Neuronal stem cell (in vitro differentiated cells): Measurements from ENCODE around the gene TNS1.

Experiments
- DNase-seq: peaks from one replicate; pipeline ENCODE4 v3.0.0-alpha.2; 2013; ENCODE audit warnings: low spot score
- H2AFZ ChIP-seq: one replicate; pipeline ENCODE4 v1.6.1; 2013; ENCODE audit warnings: mild to moderate bottlenecking, low read length, inconsistent platforms
- H2AK5ac ChIP-seq: 2 replicates; pipeline ENCODE4 v1.6.1; 2013; ENCODE audit warnings: low read depth, mild to moderate bottlenecking, inconsistent platforms, low read length, moderate library complexity, mixed read lengths
- H2BK120ac ChIP-seq: 2 replicates; pipeline ENCODE4 v1.6.1; 2013; ENCODE audit warnings: low read depth, mild to moderate bottlenecking, inconsistent platforms, low read length, moderate library complexity, mixed read lengths
- H2BK12ac ChIP-seq: one replicate; pipeline ENCODE4 v1.6.1; 2013; ENCODE audit warnings: low read length, inconsistent platforms
- H2BK15ac ChIP-seq: 2 replicates; pipeline ENCODE4 v1.6.1; 2013; ENCODE audit warnings: mild to moderate bottlenecking, low read length, inconsistent platforms, mixed read lengths
- H2BK5ac ChIP-seq: one replicate; pipeline ENCODE4 v1.6.1; 2013; ENCODE audit warnings: inconsistent platforms, mild to moderate bottlenecking, low read length, moderate library complexity
- H3K14ac ChIP-seq: one replicate; pipeline ENCODE4 v1.6.1; 2013; ENCODE audit warnings: low read length, inconsistent platforms
- H3K18ac ChIP-seq: 2 replicates; pipeline ENCODE4 v1.6.1; 2013; ENCODE audit warnings: low read length, inconsistent platforms
- H3K23ac ChIP-seq: 2 replicates; pipeline ENCODE4 v1.6.1; 2013; ENCODE audit warnings: low read depth, mild to moderate bottlenecking, mixed read lengths, low read length, inconsistent platforms; ENCODE audit not compliant: poor library complexity
- H3K27ac ChIP-seq: replicated peaks from 3 replicates; pipeline ENCODE4 v1.5.1; 2013; ENCODE audit warnings: low read length, inconsistent platforms
- H3K27me3 ChIP-seq, 3 experiments: 2 replicates each; pipeline ENCODE4 v1.6.1; 2013; ENCODE audit warnings: low read length in 3 of 3, mild to moderate bottlenecking in 2 of 3, inconsistent platforms in 1 of 3, low read depth in 1 of 3, mixed read lengths in 1 of 3, moderate library complexity in 1 of 3; ENCODE audit not compliant: control insufficient read depth in 3 of 3, insufficient read depth in 3 of 3
- H3K36me3 ChIP-seq, 2 donors: replicated peaks in 1 of 2; 2 replicates each; pipeline ENCODE4 v1.6.1; 2013; ENCODE audit warnings: low read length in 2 of 2; ENCODE audit not compliant: control insufficient read depth in 2 of 2, insufficient read depth in 2 of 2
- H3K4ac ChIP-seq: 2 replicates; pipeline ENCODE4 v1.6.1; 2013; ENCODE audit warnings: inconsistent platforms, mild to moderate bottlenecking, low read length, moderate library complexity
- H3K4me1 ChIP-seq, 2 donors: 1 replicate in 1 of 2; 2 replicates in 1 of 2; pipeline ENCODE4 v1.6.1; 2013; ENCODE audit warnings: low read length in 2 of 2, low read depth in 1 of 2; ENCODE audit not compliant: control insufficient read depth in 2 of 2, insufficient read depth in 1 of 2
- H3K4me2 ChIP-seq: one replicate; pipeline ENCODE4 v1.6.1; 2013; ENCODE audit warnings: mild to moderate bottlenecking, low read length, inconsistent platforms; ENCODE audit not compliant: insufficient read depth, poor library complexity, severe bottlenecking
- H3K4me3 ChIP-seq, 2 donors: 2 replicates each; pipeline ENCODE4 v1.5.1; 2013; ENCODE audit warnings: low read length in 2 of 2, mild to moderate bottlenecking in 2 of 2, inconsistent platforms in 1 of 2, moderate library complexity in 1 of 2
- H3K79me1 ChIP-seq: one replicate; pipeline ENCODE4 v1.6.1; 2013; ENCODE audit warnings: low read depth, mild to moderate bottlenecking, inconsistent platforms, low read length, moderate library complexity
- H3K9ac ChIP-seq: one replicate; pipeline ENCODE4 v1.6.1; 2013; ENCODE audit warnings: mild to moderate bottlenecking, low read depth, low read length, inconsistent platforms; ENCODE audit not compliant: poor library complexity
- H3K9me3 ChIP-seq, 2 donors: replicated peaks in 1 of 2; 2 replicates each; pipeline versions ENCODE3 to v1.6.1; 2013; ENCODE audit warnings: low read length in 2 of 2, mild to moderate bottlenecking in 2 of 2, inconsistent platforms in 1 of 2, low read depth in 1 of 2, mixed read lengths in 1 of 2, moderate library complexity in 1 of 2; ENCODE audit not compliant: control insufficient read depth in 2 of 2, insufficient read depth in 1 of 2
- H4K8ac ChIP-seq: one replicate; pipeline ENCODE4 v1.6.1; 2013; ENCODE audit warnings: low read depth, mild to moderate bottlenecking, inconsistent platforms, low read length, moderate library complexity
- H4K91ac ChIP-seq: one replicate; pipeline ENCODE4 v1.6.1; 2013; ENCODE audit warnings: low read length, low read depth, mild to moderate bottlenecking, inconsistent platforms; ENCODE audit not compliant: poor library complexity
- WGBS, 2 donors: extraction: QIAGEN DNeasy Blood & Tissue Kit; methylation state at CpG; one replicate each; pipeline ENCODE4 v1.1.7; 2013; ENCODE audit warnings: missing lambda C conversion rate in 2 of 2, mixed read lengths in 1 of 2; ENCODE audit not compliant: insufficient read length in 2 of 2, insufficient replicate concordance in 1 of 2; ENCODE audit errors: extremely low coverage in 2 of 2; 5-methylcytosine and 5-hydroxymethylcytosine counted together

Gene TNS1

GRCh38 chr2:217858519-217859491 lies 144.0 kb downstream of the TNS1 start:
- no peaks in the 10 kb centered on the region for H3K27me3 ChIP-seq
- H4K8ac ChIP-seq: no peak overlapping the region
- H3K9me3 ChIP-seq: no peaks in the 10 kb centered on the region
- peak overlapping the region; percentile 71 for H2AK5ac ChIP-seq
- peak; percentile 43 for DNase-seq
- no peak overlapping the region for H3K9ac ChIP-seq
- no peak overlapping the region for H3K27ac ChIP-seq
- no peaks in the 10 kb centered on the region for H3K79me1 ChIP-seq
- H3K4me1 ChIP-seq: peaks cover 11 to 26% of the 10 kb centered on the region in 2 donors
- peak overlapping the region; percentile 90 for H3K23ac ChIP-seq
- no peak overlapping the region for H3K14ac ChIP-seq
- no peak overlapping the region for H3K4ac ChIP-seq
- H3K18ac ChIP-seq: peak overlapping the region; percentile 84
- peak overlapping the region; percentile 90 for H2BK15ac ChIP-seq
- no peaks in the 10 kb centered on the region for H3K36me3 ChIP-seq
- H2BK120ac ChIP-seq: no peak overlapping the region
- H2BK5ac ChIP-seq: no peak overlapping the region
- peak overlapping the region; percentile 86 for H2AFZ ChIP-seq
- H3K4me3 ChIP-seq: peak overlapping the region in 1 of 2 donors; percentile 16
- H2BK12ac ChIP-seq: peak overlapping the region; percentile 75
- no peak overlapping the region for H4K91ac ChIP-seq
- no peak overlapping the region for H3K4me2 ChIP-seq
- WGBS, 2 donors: no CpG with 5 or more reads among the region's 11 CpGs

- no peaks in the 10 kb centered on the region for H3K79me1 ChIP-seq
- H4K8ac ChIP-seq: no peak overlapping the region
- H3K14ac ChIP-seq: no peak overlapping the region
- no peak overlapping the region for H3K4me2 ChIP-seq
- peak overlapping the region; percentile 90 for H3K23ac ChIP-seq
- no peak overlapping the region for H3K9ac ChIP-seq
- H3K9me3 ChIP-seq: no peaks in the 10 kb centered on the region
- no peak overlapping the region for H4K91ac ChIP-seq
- no peak overlapping the region for H3K4ac ChIP-seq
- H3K27me3 ChIP-seq: no peaks in the 10 kb centered on the region
- H2BK15ac ChIP-seq: peak overlapping the region; percentile 90
- H2BK5ac ChIP-seq: no peak overlapping the region
- no peak overlapping the region for H2BK120ac ChIP-seq
- no CpG with 5 or more reads among the region's 20 CpGs for WGBS, 2 donors
- H3K4me1 ChIP-seq: peaks cover 20 to 26% of the 10 kb centered on the region in 2 donors
- no peak for DNase-seq
- peak overlapping the region; percentile 75 for H2BK12ac ChIP-seq
- peak overlapping the region in 1 of 2 donors; percentile 16 for H3K4me3 ChIP-seq
- peak overlapping the region; percentile 84 for H3K18ac ChIP-seq
- peak overlapping the region; percentile 86 for H2AFZ ChIP-seq
- no peaks in the 10 kb centered on the region for H3K36me3 ChIP-seq
- H3K27ac ChIP-seq: no peak overlapping the region
- peak overlapping the region; percentile 71 for H2AK5ac ChIP-seq
Measured at GRCh38 chr2:217857624-217858506, 144.9 kb downstream of the TNS1 start.

- Histone ChIP-seq H3K4ac (no peak overlapping the region), H2BK120ac (no peak overlapping the region), H3K27ac (no peak overlapping the region), H3K4me2 (no peak overlapping the region), H3K36me3 (no peaks in the 10 kb centered on the region), H3K9me3 (no peaks in the 10 kb centered on the region), H4K8ac (no peak overlapping the region), H2AFZ (no peak overlapping the region), H3K14ac (no peak overlapping the region), H2BK5ac (no peak overlapping the region), H3K79me1 (no peaks in the 10 kb centered on the region), H3K23ac (no peak overlapping the region), H4K91ac (no peak overlapping the region), H3K9ac (no peak overlapping the region), H3K4me3 (no peak overlapping the region), H2BK15ac (no peak overlapping the region), H3K18ac (no peak overlapping the region), H3K4me1 (peaks cover 24 to 28% of the 10 kb centered on the region in 2 donors), H2AK5ac (peak overlapping the region; percentile 10), H3K27me3 (no peaks in the 10 kb centered on the region), H2BK12ac (no peak overlapping the region)
- no peak for DNase-seq
- no CpG with 5 or more reads among the region's 4 CpGs for WGBS, 2 donors
Measured at GRCh38 chr2:217856871-217857270, 145.9 kb downstream of the TNS1 start.
